ENCODE measurements around the gene MRPS31.
A peak's percentile ranks its signal among the peaks of the same experiment; 100 is the strongest.
"Not testable (repeated sequence)": the region's sequence is repeated elsewhere in the genome, so short reads cannot be mapped to it uniquely, and the experiment has no call there.

Gene MRPS31

DNA sequence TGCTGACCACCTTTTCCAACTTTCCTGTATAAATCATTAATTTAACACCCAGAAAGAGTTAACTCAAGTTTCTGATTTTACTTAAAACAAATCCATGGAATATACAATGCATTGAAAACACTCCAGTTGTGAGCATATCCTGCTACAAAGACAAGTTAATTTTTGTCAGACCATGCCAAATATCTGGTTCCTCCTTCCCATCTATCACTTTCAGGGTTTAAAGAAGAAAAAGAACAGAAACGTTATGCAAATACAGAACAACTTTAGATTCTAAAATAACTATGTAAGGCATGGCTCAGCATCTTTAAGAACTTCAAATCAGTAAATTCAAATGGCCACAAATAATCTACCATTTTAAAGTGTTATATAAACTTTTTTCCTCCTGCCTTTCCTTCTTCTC is 14.9 kb downstream of the MRPS31 start:
- peaks cover 19% of the 10 kb centered on the region for H3K79me2 ChIP-seq (ENCODE audit: insufficient read depth, low read length)
- no peak overlapping the region for H2AFZ ChIP-seq (ENCODE audit: low read depth, low read length, severe bottlenecking)
- H3K27me3 ChIP-seq (ENCODE audit: low read length) = no peaks in the 10 kb centered on the region
- peak overlapping the region; percentile 91 for H3K27ac ChIP-seq (ENCODE audit: low read depth, low read length)
- no peaks in the 10 kb centered on the region for H3K9me2 ChIP-seq (replicated peaks; ENCODE audit: insufficient read depth, low read length)
- peaks cover 72% of the 10 kb centered on the region for H3F3A ChIP-seq (ENCODE audit: insufficient read depth)
- TF ChIP-seq, protein P1, sequence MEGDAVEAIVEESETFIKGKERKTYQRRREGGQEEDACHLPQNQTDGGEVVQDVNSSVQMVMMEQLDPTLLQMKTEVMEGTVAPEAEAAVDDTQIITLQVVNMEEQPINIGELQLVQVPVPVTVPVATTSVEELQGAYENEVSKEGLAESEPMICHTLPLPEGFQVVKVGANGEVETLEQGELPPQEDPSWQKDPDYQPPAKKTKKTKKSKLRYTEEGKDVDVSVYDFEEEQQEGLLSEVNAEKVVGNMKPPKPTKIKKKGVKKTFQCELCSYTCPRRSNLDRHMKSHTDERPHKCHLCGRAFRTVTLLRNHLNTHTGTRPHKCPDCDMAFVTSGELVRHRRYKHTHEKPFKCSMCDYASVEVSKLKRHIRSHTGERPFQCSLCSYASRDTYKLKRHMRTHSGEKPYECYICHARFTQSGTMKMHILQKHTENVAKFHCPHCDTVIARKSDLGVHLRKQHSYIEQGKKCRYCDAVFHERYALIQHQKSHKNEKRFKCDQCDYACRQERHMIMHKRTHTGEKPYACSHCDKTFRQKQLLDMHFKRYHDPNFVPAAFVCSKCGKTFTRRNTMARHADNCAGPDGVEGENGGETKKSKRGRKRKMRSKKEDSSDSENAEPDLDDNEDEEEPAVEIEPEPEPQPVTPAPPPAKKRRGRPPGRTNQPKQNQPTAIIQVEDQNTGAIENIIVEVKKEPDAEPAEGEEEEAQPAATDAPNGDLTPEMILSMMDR (IDR thresholded peaks at IDR 0.05; ENCODE audit: insufficient read depth, low read length, poor library complexity, severe bottlenecking) = no peak
- TF ChIP-seq EZH2phosphoT487 (conservative IDR thresholded peaks at IDR 0.05; ENCODE audit: low read length) = no peak
- H3K4me3 ChIP-seq (ENCODE audit: insufficient read depth, low read length, poor library complexity, severe bottlenecking) = peak overlapping the region; percentile 39
- H3K36me3 ChIP-seq (ENCODE audit: low read length) = peaks cover 22% of the 10 kb centered on the region
- H4K20me1 ChIP-seq (ENCODE audit: low read depth, low read length) = no peaks in the 10 kb centered on the region
- H3K9ac ChIP-seq (ENCODE audit: low read length) = peak overlapping the region; percentile 61
- H3K4me2 ChIP-seq (ENCODE audit: low read depth, low read length, poor library complexity, severe bottlenecking) = peak overlapping the region; percentile 84
- H3K9me3 ChIP-seq (ENCODE audit: insufficient read depth, low read length) = no peaks in the 10 kb centered on the region

DNA sequence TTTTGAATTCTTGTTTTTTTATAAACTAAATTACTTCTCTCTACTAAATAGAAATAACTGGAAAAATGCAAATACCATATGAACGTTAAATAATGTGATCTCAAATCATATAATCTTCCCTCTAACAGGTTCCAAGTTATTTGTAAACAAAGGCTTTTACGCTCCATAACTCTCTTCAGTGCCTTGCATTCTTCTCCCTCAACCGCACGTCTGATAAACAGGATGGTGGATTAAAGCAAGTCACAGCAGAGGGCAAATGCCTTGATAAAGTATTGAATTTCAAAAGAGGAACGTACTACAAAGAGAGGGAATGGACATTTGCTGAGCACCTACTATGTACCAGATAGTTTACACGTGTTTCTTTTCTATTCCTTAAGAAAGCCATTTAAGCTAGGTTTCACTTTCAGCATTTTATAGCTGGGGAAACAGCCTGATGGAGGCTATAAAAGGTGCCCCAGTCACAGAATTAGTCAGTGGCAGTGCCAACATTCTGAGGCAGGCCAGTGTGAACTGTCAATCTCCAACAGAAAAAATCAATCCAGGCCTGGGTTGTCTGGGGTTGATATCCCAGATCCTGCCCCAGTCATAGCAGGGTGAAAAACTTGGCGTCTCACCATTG is 15.8 kb downstream of the MRPS31 start:
- Histone ChIP-seq H2AFZ (ENCODE audit: low read depth, low read length, severe bottlenecking) (peak overlapping the region; percentile 32), H3K79me2 (ENCODE audit: insufficient read depth, low read length) (peaks cover 16% of the 10 kb centered on the region), H4K20me1 (ENCODE audit: low read depth, low read length) (no peaks in the 10 kb centered on the region), H3K27ac (ENCODE audit: low read depth, low read length) (peak overlapping the region; percentile 91), H3K9me2 (replicated peaks; ENCODE audit: insufficient read depth, low read length) (no peaks in the 10 kb centered on the region), H3K9me3 (ENCODE audit: insufficient read depth, low read length) (no peaks in the 10 kb centered on the region), H3K4me2 (ENCODE audit: low read depth, low read length, poor library complexity, severe bottlenecking) (peak overlapping the region; percentile 84), H3K36me3 (ENCODE audit: low read length) (peaks cover 24% of the 10 kb centered on the region), H3F3A (ENCODE audit: insufficient read depth) (peaks cover 67% of the 10 kb centered on the region), H3K9ac (ENCODE audit: low read length) (peak overlapping the region; percentile 61), H3K27me3 (ENCODE audit: low read length) (no peaks in the 10 kb centered on the region), H3K4me3 (ENCODE audit: insufficient read depth, low read length, poor library complexity, severe bottlenecking) (peak overlapping the region; percentile 51)
- TF ChIP-seq, protein P1 (IDR thresholded peaks at IDR 0.05; ENCODE audit: insufficient read depth, low read length, poor library complexity, severe bottlenecking) = no peak
- no peak for TF ChIP-seq EZH2phosphoT487 (conservative IDR thresholded peaks at IDR 0.05; ENCODE audit: low read length)

DNA sequence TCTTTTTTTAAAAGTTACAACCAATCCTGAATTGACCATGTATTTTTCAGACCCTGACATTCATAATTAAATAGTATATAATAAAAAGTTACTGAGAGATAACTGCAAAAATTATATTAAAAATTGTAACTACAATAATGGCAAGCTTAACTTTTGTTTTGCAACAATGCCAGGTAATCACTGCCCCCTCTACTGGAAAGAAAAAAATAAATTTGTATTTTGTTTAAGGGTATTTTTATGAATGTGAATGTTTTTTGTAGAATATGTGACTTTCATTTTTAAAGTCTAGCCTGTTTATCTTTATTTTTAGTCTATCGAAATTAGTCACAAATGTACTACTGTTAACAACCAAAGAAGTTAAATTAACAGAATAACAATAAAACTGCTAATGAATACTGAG is 21.7 kb downstream of the MRPS31 start:
- H3K27ac ChIP-seq (ENCODE audit: low read depth, low read length) = peak overlapping the region; percentile 57; the same call in 1 of the 2 replicates
- no peaks in the 10 kb centered on the region for H4K20me1 ChIP-seq (ENCODE audit: low read depth, low read length)
- peak overlapping the region; percentile 36 for H3K4me2 ChIP-seq (ENCODE audit: low read depth, low read length, poor library complexity, severe bottlenecking)
- no peak overlapping the region for H2AFZ ChIP-seq (ENCODE audit: low read depth, low read length, severe bottlenecking)
- no peaks in the 10 kb centered on the region for H3K9me3 ChIP-seq (ENCODE audit: insufficient read depth, low read length)
- H3K79me2 ChIP-seq (ENCODE audit: insufficient read depth, low read length) = no peaks in the 10 kb centered on the region
- peaks cover 42% of the 10 kb centered on the region; the same call in 1 of the 2 replicates for H3F3A ChIP-seq (ENCODE audit: insufficient read depth)
- no peaks in the 10 kb centered on the region for H3K27me3 ChIP-seq (ENCODE audit: low read length)
- H3K36me3 ChIP-seq (ENCODE audit: low read length) = peaks cover 50% of the 10 kb centered on the region
- no peak overlapping the region for H3K4me3 ChIP-seq (ENCODE audit: insufficient read depth, low read length, poor library complexity, severe bottlenecking)
- TF ChIP-seq, protein P1 (IDR thresholded peaks at IDR 0.05; ENCODE audit: insufficient read depth, low read length, poor library complexity, severe bottlenecking) = peak; percentile 15
- no peak for TF ChIP-seq EZH2phosphoT487 (conservative IDR thresholded peaks at IDR 0.05; ENCODE audit: low read length)
- no peaks in the 10 kb centered on the region for H3K9me2 ChIP-seq (replicated peaks; ENCODE audit: insufficient read depth, low read length)
- H3K9ac ChIP-seq (ENCODE audit: low read length) = no peak overlapping the region

DNA sequence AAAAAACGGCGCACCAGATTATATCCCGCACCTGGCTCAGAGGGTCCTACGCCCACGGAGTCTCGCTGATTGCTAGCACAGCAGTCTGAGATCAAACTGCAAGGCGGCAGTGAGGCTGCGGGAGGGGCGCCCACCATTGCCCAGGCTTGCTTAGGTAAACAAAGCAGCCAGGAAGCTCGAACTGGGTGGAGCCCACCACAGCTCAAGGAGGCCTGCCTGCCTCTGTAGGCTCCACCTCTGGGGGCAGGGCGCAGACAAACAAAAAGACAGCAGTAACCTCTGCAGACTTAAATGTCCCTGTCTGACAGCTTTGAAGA is 35.8 kb downstream of the MRPS31 start:
- H3K27ac ChIP-seq (ENCODE audit: low read depth, low read length); H2AFZ ChIP-seq (ENCODE audit: low read depth, low read length, severe bottlenecking); H3K27me3 ChIP-seq (ENCODE audit: low read length); H3K9ac ChIP-seq (ENCODE audit: low read length); H3K9me2 ChIP-seq (replicated peaks; ENCODE audit: insufficient read depth, low read length); H3K4me2 ChIP-seq (ENCODE audit: low read depth, low read length, poor library complexity, severe bottlenecking); H3K36me3 ChIP-seq (ENCODE audit: low read length); H3K9me3 ChIP-seq (ENCODE audit: insufficient read depth, low read length); H3K4me3 ChIP-seq (ENCODE audit: insufficient read depth, low read length, poor library complexity, severe bottlenecking); H4K20me1 ChIP-seq (ENCODE audit: low read depth, low read length); H3F3A ChIP-seq (ENCODE audit: insufficient read depth); H3K79me2 ChIP-seq (ENCODE audit: insufficient read depth, low read length): not testable (repeated sequence)

DNA sequence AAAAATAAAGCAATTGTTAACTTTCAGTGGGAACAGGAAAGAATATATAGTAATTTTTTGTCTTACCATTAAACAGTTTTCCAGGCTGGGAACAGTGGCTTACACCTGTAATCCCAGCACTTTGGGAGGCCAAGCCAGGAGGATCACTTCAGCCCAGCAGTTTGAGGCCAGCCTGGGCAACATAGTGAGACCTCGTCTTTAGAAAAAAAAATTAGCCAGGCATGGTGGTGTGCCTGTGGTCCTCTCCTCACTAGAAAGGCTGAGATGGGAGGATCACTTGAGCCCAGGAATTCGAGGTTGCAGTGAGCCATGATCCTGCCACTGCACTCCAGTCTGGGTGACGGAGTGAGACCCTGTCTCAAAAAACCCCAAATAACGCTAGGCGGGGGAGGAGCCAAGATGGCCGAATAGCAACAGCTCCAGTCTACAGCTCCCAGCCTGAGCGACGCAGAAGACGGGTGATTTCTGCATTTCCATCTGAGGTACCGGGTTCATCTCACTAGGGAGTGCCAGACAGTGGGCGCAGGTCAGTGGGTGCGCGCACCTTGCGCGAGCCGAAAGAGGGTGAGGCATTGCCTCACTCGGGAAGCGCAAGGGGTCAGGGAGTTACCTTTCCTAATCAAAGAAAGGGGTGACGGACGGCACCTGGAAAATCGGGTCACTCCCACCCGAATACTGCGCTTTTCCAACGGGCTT is 36.3 kb downstream of the MRPS31 start:
- not testable (repeated sequence) for H4K20me1 ChIP-seq (ENCODE audit: low read depth, low read length); H3K36me3 ChIP-seq (ENCODE audit: low read length); H3K9me2 ChIP-seq (replicated peaks; ENCODE audit: insufficient read depth, low read length); H3K27me3 ChIP-seq (ENCODE audit: low read length); H2AFZ ChIP-seq (ENCODE audit: low read depth, low read length, severe bottlenecking); H3K4me3 ChIP-seq (ENCODE audit: insufficient read depth, low read length, poor library complexity, severe bottlenecking); H3K4me2 ChIP-seq (ENCODE audit: low read depth, low read length, poor library complexity, severe bottlenecking); H3K27ac ChIP-seq (ENCODE audit: low read depth, low read length); H3K79me2 ChIP-seq (ENCODE audit: insufficient read depth, low read length); H3K9me3 ChIP-seq (ENCODE audit: insufficient read depth, low read length); H3K9ac ChIP-seq (ENCODE audit: low read length); H3F3A ChIP-seq (ENCODE audit: insufficient read depth)
